GM23338 (cell line): Measurements from ENCODE around the gene ADAMTS8. TPM values are rescaled to one million over a fixed set of nuclear protein-coding genes. Genes with fewer than 3 reads are reported as not detected.

Source experiments
- ATAC-seq: fragments of 200-7000 bp; cut with Tn5 transposase; 3 replicates; pipeline ENCODE4 v1.9.1; 2020
- DNase-seq: peaks from one replicate; pipeline ENCODE4 v3.0.0-alpha.2; 2015; ENCODE audit warnings: low spot score
- H2AFZ ChIP-seq: fragments of 200-600 bp; sonication (generic); 2 replicates; pipeline ENCODE4 v1.8.0; 2016; ENCODE audit warnings: antibody characterized with exemption, mild to moderate bottlenecking, moderate library complexity
- H3F3A ChIP-seq: fragments of 200-600 bp; sonication (generic); replicated peaks from 2 replicates; pipeline ENCODE4 v1.8.0; 2017; ENCODE audit warnings: antibody characterized with exemption, mixed run types, low read depth
- H3K27ac ChIP-seq: fragments of 200-600 bp; sonication (generic); 2 replicates; pipeline ENCODE4 v1.6.1; 2016; ENCODE audit warnings: low read depth
- H3K27me3 ChIP-seq: fragments of 200-600 bp; sonication (generic); 2 replicates; pipeline ENCODE4 v1.8.0; 2016; ENCODE audit warnings: mild to moderate bottlenecking, mixed run types, moderate library complexity; ENCODE audit not compliant: insufficient read depth
- H3K36me3 ChIP-seq: fragments of 200-600 bp; sonication (generic); 2 replicates; pipeline ENCODE4 v1.8.0; 2016; ENCODE audit warnings: mild to moderate bottlenecking; ENCODE audit not compliant: insufficient read depth
- H3K4me1 ChIP-seq: fragments of 200-600 bp; sonication (generic); 2 replicates; pipeline ENCODE4 v1.8.0; 2016; ENCODE audit warnings: mild to moderate bottlenecking, moderate library complexity; ENCODE audit not compliant: insufficient read depth
- H3K4me2 ChIP-seq: fragments of 200-600 bp; sonication (generic); 2 replicates; pipeline ENCODE4 v1.7.1; 2017; ENCODE audit warnings: mixed run types
- H3K4me3 ChIP-seq: fragments of 200-600 bp; sonication (generic); 2 replicates; pipeline ENCODE4 v1.6.1; 2016; ENCODE audit warnings: mixed run types
- H3K79me2 ChIP-seq: fragments of 200-600 bp; sonication (generic); replicated peaks from 2 replicates; pipeline ENCODE4 v1.8.0; 2017; ENCODE audit warnings: mild to moderate bottlenecking; ENCODE audit not compliant: insufficient read depth
- H3K9me2 ChIP-seq: fragments of 200-600 bp; sonication (generic); 2 replicates; pipeline ENCODE4 v1.8.0; 2017; ENCODE audit not compliant: insufficient read depth
- H4K20me1 ChIP-seq: fragments of 200-600 bp; sonication (generic); replicated peaks from 2 replicates; pipeline ENCODE4 v1.8.0; 2017; ENCODE audit warnings: mild to moderate bottlenecking; ENCODE audit not compliant: insufficient read depth
- H3K27ac Mint-ChIP-seq: 2 replicates; pipeline ENCODE4 v1.8.0; 2020; ENCODE audit warnings: inconsistent platforms, mild to moderate bottlenecking, moderate library complexity, mixed read lengths
- H3K27me3 Mint-ChIP-seq: 3 replicates; pipeline ENCODE4 v1.8.0; 2022; ENCODE audit warnings: low read depth, mild to moderate bottlenecking, moderate library complexity, mixed read lengths, inconsistent platforms; ENCODE audit not compliant: insufficient read depth, poor library complexity
- H3K36me3 Mint-ChIP-seq: 3 replicates; pipeline ENCODE4 v1.8.0; 2021; ENCODE audit warnings: low read depth, mild to moderate bottlenecking, inconsistent platforms, moderate library complexity, mixed read lengths
- H3K4me1 Mint-ChIP-seq: 3 replicates; pipeline ENCODE4 v1.8.0; 2020; ENCODE audit warnings: mild to moderate bottlenecking, inconsistent platforms, mixed read lengths
- H3K4me3 Mint-ChIP-seq: 3 replicates; pipeline ENCODE4 v1.8.0; 2021; ENCODE audit warnings: moderate library complexity, mild to moderate bottlenecking, inconsistent platforms, mixed read lengths
- H3K9me3 Mint-ChIP-seq: 3 replicates; pipeline ENCODE4 v1.8.0; 2020; ENCODE audit warnings: moderate library complexity, mild to moderate bottlenecking, inconsistent platforms, mixed read lengths
- CREB1 ChIP-seq: fragments of 250-450 bp; sonication (Bioruptor Pico); IDR thresholded peaks from 2 replicates; pipeline ENCODE4 v1.5.0; 2020; ENCODE audit warnings: low read depth, mild to moderate bottlenecking, moderate library complexity
- EZH2 ChIP-seq: fragments of 200-600 bp; sonication (generic); IDR thresholded peaks from one replicate; pipeline ENCODE4 v1.8.0; 2017; ENCODE audit warnings: antibody characterized with exemption, mild to moderate bottlenecking, low read depth; ENCODE audit not compliant: unreplicated experiment
- EZH2phosphoT487 ChIP-seq: fragments of 200-600 bp; sonication (generic); IDR thresholded peaks from one replicate; pipeline ENCODE4 v1.8.1; 2018; ENCODE audit warnings: antibody characterized with exemption; ENCODE audit not compliant: unreplicated experiment
- JUNB ChIP-seq: IDR thresholded peaks from one replicate; pipeline ENCODE4 v1.6.1; 2016; ENCODE audit warnings: antibody characterized with exemption; ENCODE audit not compliant: unreplicated experiment
- NANOG ChIP-seq: IDR thresholded peaks from 2 replicates; pipeline ENCODE4 v1.6.1; 2016; ENCODE audit warnings: antibody characterized with exemption, borderline replicate concordance
- POLR2AphosphoS5 ChIP-seq: IDR thresholded peaks from 2 replicates; pipeline ENCODE4 v1.6.1; 2016; ENCODE audit warnings: antibody characterized with exemption, low read depth
- STAT1 ChIP-seq: IDR thresholded peaks from one replicate; pipeline ENCODE4 v1.6.1; 2016; ENCODE audit warnings: antibody characterized with exemption; ENCODE audit not compliant: unreplicated experiment
- ZNF114 ChIP-seq: fragments of 250-450 bp; sonication (Bioruptor Pico); IDR thresholded peaks from 2 replicates; pipeline ENCODE4 v1.5.0; 2020; ENCODE audit warnings: mild to moderate bottlenecking, moderate library complexity
- ZNF331 ChIP-seq: fragments of 250-450 bp; sonication (Bioruptor Pico); IDR thresholded peaks from 2 replicates; pipeline ENCODE4 v1.5.0; 2020; ENCODE audit warnings: low read depth, mild to moderate bottlenecking, moderate library complexity
- polyA plus RNA-seq: library from polyadenylated mRNA; unstranded; fragments of >200 nt; fragmentation: Nextera tagmentation; extraction: Ambion mirVana; gene quantifications from 2 replicates; pipeline ENCODE4 v1.2.1, GENCODE V29; 2016
- total RNA-seq: library from RNA; depleted of rRNA; stranded (reverse); fragments of >200 nt; shearing (Covaris generic); gene quantifications from 2 replicates; pipeline ENCODE4 v1.2.3, GENCODE V29; 2014
- TF ChIP-seq, protein P1 (sequence below): IDR thresholded peaks from 2 replicates; pipeline ENCODE4 v1.6.1; 2016; ENCODE audit warnings: antibody characterized with exemption
- TF ChIP-seq, protein P2 (sequence below), 2 experiments: fragments of 200-600 bp in 1 of 2; sonication (generic) in 1 of 2; conservative IDR thresholded peaks; 2 replicates each; pipeline versions ENCODE4 v1.5.1 to v1.6.1; 2016 to 2017; ENCODE audit warnings: antibody characterized with exemption in 2 of 2, low read depth in 2 of 2, mild to moderate bottlenecking in 2 of 2, moderate library complexity in 1 of 2
- TF ChIP-seq, protein P3 (sequence below): IDR thresholded peaks from one replicate; pipeline ENCODE4 v1.6.1; 2018; ENCODE audit warnings: antibody characterized with exemption; ENCODE audit not compliant: unreplicated experiment

The ADAMTS8 gene
- total and polyA plus RNA-seq, 2 experiments from 2014 or later = 7.5 to 16.2 TPM

DNA sequence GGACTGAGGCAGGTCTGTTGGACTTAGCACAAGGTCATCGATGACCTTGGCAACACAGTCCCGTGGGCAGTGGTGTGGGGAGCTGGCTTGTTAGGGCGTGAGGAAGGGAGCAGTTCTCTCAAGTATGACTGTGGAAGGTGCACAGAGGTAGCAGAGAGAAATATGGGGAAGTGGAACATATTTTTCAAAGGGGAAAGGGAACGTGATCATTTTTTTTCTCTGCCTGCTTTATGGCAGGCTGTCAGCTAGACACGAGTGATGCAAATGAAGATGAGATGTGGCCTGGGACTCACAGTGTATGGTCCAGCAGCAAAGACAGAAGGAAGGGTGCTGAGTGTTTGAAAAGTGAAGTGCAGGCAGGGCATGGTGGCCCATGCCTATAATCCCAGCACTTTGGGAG, 30.6 kb downstream of the ADAMTS8 start:
- DNase-seq = no peak
- H3F3A ChIP-seq = peaks cover 2% of the 10 kb centered on the region; the same call in 1 of the 2 replicates
- no peak overlapping the region for H2AFZ ChIP-seq
- TF ChIP-seq STAT1 = no peak
- no peaks in the 10 kb centered on the region for H3K9me2 ChIP-seq
- no peaks in the 10 kb centered on the region; the same call in 2 of the 3 replicates for H3K36me3 Mint-ChIP-seq
- no peaks in the 10 kb centered on the region for H3K27me3 ChIP-seq
- H3K4me3 ChIP-seq = no peak overlapping the region
- no peaks in the 10 kb centered on the region for H3K36me3 ChIP-seq
- H3K4me3 Mint-ChIP-seq = no peak overlapping the region
- H3K4me2 ChIP-seq = no peak overlapping the region
- peaks cover 51% of the 10 kb centered on the region for H3K4me1 Mint-ChIP-seq
- H3K9me3 Mint-ChIP-seq = no peaks in the 10 kb centered on the region
- H4K20me1 ChIP-seq = no peaks in the 10 kb centered on the region
- H3K4me1 ChIP-seq = peaks cover 5% of the 10 kb centered on the region
- no peak overlapping the region for H3K27ac ChIP-seq
- no peak overlapping the region for H3K27ac Mint-ChIP-seq
- no peaks in the 10 kb centered on the region for H3K79me2 ChIP-seq
- ATAC-seq = no peak
- peaks cover 18% of the 10 kb centered on the region for H3K27me3 Mint-ChIP-seq

DNA sequence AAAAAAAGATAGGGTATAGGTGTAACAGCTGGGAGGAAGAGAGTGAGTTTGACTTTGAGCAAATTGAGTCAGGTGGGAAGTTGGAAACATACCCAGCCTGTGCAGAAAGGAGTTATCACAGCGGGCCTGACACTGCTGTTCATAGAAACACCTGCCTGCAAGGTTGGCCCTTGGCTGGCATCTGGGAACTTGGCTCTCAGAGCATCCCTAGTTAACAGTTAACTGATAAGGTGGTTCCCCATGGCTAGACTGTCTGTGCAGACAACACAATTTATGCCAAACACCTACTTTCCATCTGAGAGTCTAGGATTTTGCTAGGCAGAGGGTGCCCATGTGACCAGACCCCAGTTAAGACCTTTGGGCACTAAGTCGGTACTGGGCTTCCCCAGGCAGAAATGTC, 31.4 kb downstream of the ADAMTS8 start:
- H3K36me3 Mint-ChIP-seq = no peaks in the 10 kb centered on the region; the same call in 2 of the 3 replicates
- no peak for TF ChIP-seq EZH2
- TF ChIP-seq POLR2AphosphoS5 = no peak
- TF ChIP-seq STAT1 = no peak
- TF ChIP-seq, protein P1, sequence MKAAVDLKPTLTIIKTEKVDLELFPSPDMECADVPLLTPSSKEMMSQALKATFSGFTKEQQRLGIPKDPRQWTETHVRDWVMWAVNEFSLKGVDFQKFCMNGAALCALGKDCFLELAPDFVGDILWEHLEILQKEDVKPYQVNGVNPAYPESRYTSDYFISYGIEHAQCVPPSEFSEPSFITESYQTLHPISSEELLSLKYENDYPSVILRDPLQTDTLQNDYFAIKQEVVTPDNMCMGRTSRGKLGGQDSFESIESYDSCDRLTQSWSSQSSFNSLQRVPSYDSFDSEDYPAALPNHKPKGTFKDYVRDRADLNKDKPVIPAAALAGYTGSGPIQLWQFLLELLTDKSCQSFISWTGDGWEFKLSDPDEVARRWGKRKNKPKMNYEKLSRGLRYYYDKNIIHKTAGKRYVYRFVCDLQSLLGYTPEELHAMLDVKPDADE = no peak
- TF ChIP-seq ZNF114 (CRISPR knock-in tag) = no peak
- no peak for TF ChIP-seq NANOG
- TF ChIP-seq, protein P2, sequence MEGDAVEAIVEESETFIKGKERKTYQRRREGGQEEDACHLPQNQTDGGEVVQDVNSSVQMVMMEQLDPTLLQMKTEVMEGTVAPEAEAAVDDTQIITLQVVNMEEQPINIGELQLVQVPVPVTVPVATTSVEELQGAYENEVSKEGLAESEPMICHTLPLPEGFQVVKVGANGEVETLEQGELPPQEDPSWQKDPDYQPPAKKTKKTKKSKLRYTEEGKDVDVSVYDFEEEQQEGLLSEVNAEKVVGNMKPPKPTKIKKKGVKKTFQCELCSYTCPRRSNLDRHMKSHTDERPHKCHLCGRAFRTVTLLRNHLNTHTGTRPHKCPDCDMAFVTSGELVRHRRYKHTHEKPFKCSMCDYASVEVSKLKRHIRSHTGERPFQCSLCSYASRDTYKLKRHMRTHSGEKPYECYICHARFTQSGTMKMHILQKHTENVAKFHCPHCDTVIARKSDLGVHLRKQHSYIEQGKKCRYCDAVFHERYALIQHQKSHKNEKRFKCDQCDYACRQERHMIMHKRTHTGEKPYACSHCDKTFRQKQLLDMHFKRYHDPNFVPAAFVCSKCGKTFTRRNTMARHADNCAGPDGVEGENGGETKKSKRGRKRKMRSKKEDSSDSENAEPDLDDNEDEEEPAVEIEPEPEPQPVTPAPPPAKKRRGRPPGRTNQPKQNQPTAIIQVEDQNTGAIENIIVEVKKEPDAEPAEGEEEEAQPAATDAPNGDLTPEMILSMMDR (conservative IDR thresholded peaks at IDR 0.05; ENCODE audit: low read depth in 2 of 2) = no peak
- TF ChIP-seq ZNF331 (CRISPR knock-in tag) = no peak

DNA sequence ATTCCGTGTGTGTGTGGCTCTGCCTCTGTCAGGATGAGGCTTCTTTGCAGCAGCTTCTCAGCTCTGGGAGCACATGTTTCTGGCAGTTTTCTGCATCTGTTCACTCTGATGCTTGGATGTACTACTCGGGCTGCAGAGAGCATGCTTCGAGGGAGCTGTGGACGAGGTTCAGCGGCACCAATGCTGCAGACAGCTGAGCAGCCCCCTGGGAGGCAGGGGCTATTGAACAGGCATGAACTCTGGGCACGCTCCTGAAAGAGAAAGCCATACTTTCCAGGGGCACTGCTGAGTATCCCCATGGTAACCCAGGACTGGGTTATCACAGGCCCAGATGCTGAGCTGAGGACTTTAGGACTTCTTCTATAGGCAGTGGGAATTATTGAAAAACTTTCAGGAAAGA, 33.8 kb downstream of the ADAMTS8 start:
- H3K9me3 Mint-ChIP-seq = no peaks in the 10 kb centered on the region
- peaks cover 47% of the 10 kb centered on the region for H3K4me1 Mint-ChIP-seq
- no peaks in the 10 kb centered on the region; the same call in 2 of the 3 replicates for H3K36me3 Mint-ChIP-seq
- ATAC-seq (no peak), DNase-seq (no peak)
- H3K4me3 Mint-ChIP-seq = no peak overlapping the region
- H3K36me3 ChIP-seq = no peaks in the 10 kb centered on the region
- H3K9me2 ChIP-seq = no peaks in the 10 kb centered on the region
- H3K79me2 ChIP-seq = no peaks in the 10 kb centered on the region
- no peak overlapping the region for H2AFZ ChIP-seq
- TF ChIP-seq CREB1 (CRISPR knock-in tag) (no peak), EZH2phosphoT487 (no peak), JUNB (no peak)
- TF ChIP-seq, protein P3, sequence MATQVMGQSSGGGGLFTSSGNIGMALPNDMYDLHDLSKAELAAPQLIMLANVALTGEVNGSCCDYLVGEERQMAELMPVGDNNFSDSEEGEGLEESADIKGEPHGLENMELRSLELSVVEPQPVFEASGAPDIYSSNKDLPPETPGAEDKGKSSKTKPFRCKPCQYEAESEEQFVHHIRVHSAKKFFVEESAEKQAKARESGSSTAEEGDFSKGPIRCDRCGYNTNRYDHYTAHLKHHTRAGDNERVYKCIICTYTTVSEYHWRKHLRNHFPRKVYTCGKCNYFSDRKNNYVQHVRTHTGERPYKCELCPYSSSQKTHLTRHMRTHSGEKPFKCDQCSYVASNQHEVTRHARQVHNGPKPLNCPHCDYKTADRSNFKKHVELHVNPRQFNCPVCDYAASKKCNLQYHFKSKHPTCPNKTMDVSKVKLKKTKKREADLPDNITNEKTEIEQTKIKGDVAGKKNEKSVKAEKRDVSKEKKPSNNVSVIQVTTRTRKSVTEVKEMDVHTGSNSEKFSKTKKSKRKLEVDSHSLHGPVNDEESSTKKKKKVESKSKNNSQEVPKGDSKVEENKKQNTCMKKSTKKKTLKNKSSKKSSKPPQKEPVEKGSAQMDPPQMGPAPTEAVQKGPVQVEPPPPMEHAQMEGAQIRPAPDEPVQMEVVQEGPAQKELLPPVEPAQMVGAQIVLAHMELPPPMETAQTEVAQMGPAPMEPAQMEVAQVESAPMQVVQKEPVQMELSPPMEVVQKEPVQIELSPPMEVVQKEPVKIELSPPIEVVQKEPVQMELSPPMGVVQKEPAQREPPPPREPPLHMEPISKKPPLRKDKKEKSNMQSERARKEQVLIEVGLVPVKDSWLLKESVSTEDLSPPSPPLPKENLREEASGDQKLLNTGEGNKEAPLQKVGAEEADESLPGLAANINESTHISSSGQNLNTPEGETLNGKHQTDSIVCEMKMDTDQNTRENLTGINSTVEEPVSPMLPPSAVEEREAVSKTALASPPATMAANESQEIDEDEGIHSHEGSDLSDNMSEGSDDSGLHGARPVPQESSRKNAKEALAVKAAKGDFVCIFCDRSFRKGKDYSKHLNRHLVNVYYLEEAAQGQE = no peak
- TF ChIP-seq, protein P1 = no peak
- H4K20me1 ChIP-seq = no peaks in the 10 kb centered on the region
- H3K27me3 Mint-ChIP-seq = peaks cover 12% of the 10 kb centered on the region
- H3K27ac ChIP-seq = no peak overlapping the region
- H3K4me1 ChIP-seq = peaks cover 11% of the 10 kb centered on the region; the same call in 1 of the 2 replicates
- no peaks in the 10 kb centered on the region for H3F3A ChIP-seq
- H3K4me3 ChIP-seq = no peak overlapping the region
- H3K4me2 ChIP-seq = no peak overlapping the region
- H3K27ac Mint-ChIP-seq = no peak overlapping the region
- no peaks in the 10 kb centered on the region for H3K27me3 ChIP-seq

More for the DNA sequence above, 31.4 kb downstream of the ADAMTS8 start:
- Histone ChIP-seq H3K4me3 (no peak overlapping the region), H3K4me2 (no peak overlapping the region), H3K36me3 (no peaks in the 10 kb centered on the region), H3K9me2 (no peaks in the 10 kb centered on the region), H3K27ac (no peak overlapping the region), H3K27me3 (no peaks in the 10 kb centered on the region), H2AFZ (no peak overlapping the region), H3K4me1 (peaks cover 9% of the 10 kb centered on the region; the same call in 1 of the 2 replicates), H3F3A (no peaks in the 10 kb centered on the region), H3K79me2 (no peaks in the 10 kb centered on the region), H4K20me1 (no peaks in the 10 kb centered on the region)
- peaks cover 18% of the 10 kb centered on the region for H3K27me3 Mint-ChIP-seq
- ATAC-seq (no peak), DNase-seq (no peak)
- peaks cover 47% of the 10 kb centered on the region for H3K4me1 Mint-ChIP-seq
- no peak overlapping the region for H3K4me3 Mint-ChIP-seq
- no peak overlapping the region for H3K27ac Mint-ChIP-seq
- no peaks in the 10 kb centered on the region for H3K9me3 Mint-ChIP-seq
